Left forelimb (tissue), 1 donor: ENCODE results near the gene ZNF606.

Experiments
- DNase-seq: peaks from one replicate; pipeline ENCODE4 v3.0.0-alpha.2; 2018; ENCODE audit warnings: low spot score

ZNF606 gene

DNA sequence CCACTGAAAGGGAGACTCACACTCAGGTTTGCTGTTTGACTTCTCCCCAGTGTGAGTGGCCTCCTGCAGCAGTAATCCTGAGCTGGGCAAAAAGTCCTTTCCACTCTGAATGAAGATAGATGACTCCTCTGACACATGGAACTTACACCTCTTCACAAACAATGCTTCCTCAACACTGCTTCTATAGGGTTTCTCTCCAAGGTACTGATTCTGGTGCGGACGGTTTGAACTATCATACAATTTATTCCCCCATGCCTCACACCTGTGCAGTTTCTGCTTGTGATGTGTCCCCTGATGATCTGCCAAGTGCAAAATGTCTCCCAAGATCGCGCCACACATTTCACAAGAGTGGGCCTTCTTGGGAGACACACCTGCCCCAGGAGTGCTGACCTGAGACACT, 75.0 kb downstream of the ZNF606 start:
- DNase-seq, result no peak
